H1 (cell line): ENCODE data around the gene ATP2A3. TPM values are rescaled to one million over a fixed set of nuclear protein-coding genes. Genes with fewer than 3 reads are reported as not detected.

Source experiments
- CTCF ChIA-PET: fragments of 300-600 bp; sonication (Branson Sonifier 250); formaldehyde crosslinking; loops from one replicate; lab custom pipeline; 2021; ENCODE audit not compliant: partially characterized antibody; lab: Charles Lee
- POLR2A ChIA-PET: fragments of 300-600 bp; sonication (Branson Sonifier 250); formaldehyde crosslinking; loops from one replicate; lab custom pipeline; 2021; ENCODE audit warnings: inconsistent platforms; ENCODE audit not compliant: partially characterized antibody; lab: Charles Lee
- DNase-seq, 2 experiments: peaks; one replicate each; pipeline versions ENCODE4 v3.0.0 to v3.0.0-alpha.2; 2010 to 2022; ENCODE audit warnings: low spot score in 2 of 2, low read depth in 1 of 2, mixed read lengths in 1 of 2
- FAIRE-seq: peaks from 2 replicates; lab custom pipeline; 2011; peaks lifted over from hg19 to GRCh38; lab: Jason Lieb, UNC
- H2AFZ ChIP-seq: 2 replicates; pipeline ENCODE4 v1.8.1; 2012; ENCODE audit warnings: low read length, inconsistent platforms
- H2AK5ac ChIP-seq: 2 replicates; pipeline ENCODE4 v1.6.1; 2013; ENCODE audit warnings: low read depth, low read length
- H2BK120ac ChIP-seq: replicated peaks from 2 replicates; pipeline ENCODE3; 2013; ENCODE audit warnings: low read depth, low read length, inconsistent platforms
- H2BK12ac ChIP-seq: 2 replicates; pipeline ENCODE4 v1.6.1; 2013; ENCODE audit warnings: low read depth, low read length
- H2BK15ac ChIP-seq: 2 replicates; pipeline ENCODE4 v1.6.1; 2013; ENCODE audit warnings: low read length
- H2BK20ac ChIP-seq: 2 replicates; pipeline ENCODE4 v1.6.1; 2013; ENCODE audit warnings: low read length
- H2BK5ac ChIP-seq: 2 replicates; pipeline ENCODE4 v1.6.1; 2013; ENCODE audit warnings: low read depth, low read length
- H3K14ac ChIP-seq: 2 replicates; pipeline ENCODE4 v1.6.1; 2013; ENCODE audit warnings: inconsistent platforms; ENCODE audit not compliant: insufficient read length
- H3K18ac ChIP-seq: 2 replicates; pipeline ENCODE4 v1.6.1; 2013; ENCODE audit warnings: low read length; ENCODE audit errors: extremely low read depth
- H3K23ac ChIP-seq: 2 replicates; pipeline ENCODE4 v1.6.1; 2013; ENCODE audit warnings: inconsistent platforms; ENCODE audit not compliant: insufficient read length
- H3K23me2 ChIP-seq: 2 replicates; pipeline ENCODE4 v1.6.1; 2013; ENCODE audit warnings: low read depth, low read length
- H3K27ac ChIP-seq: 2 replicates; pipeline ENCODE4 v1.6.1; 2011; ENCODE audit warnings: low read depth, low read length, inconsistent platforms
- H3K27me3 ChIP-seq, 4 experiments: replicated peaks in 1 of 4; 1 replicate in 1 of 4; 2 replicates in 3 of 4; pipeline versions ENCODE4 v1.6.1 to v1.8.1; 2011 to 2013; ENCODE audit warnings: low read length in 3 of 4, mild to moderate bottlenecking in 3 of 4, inconsistent platforms in 2 of 4, mixed read lengths in 2 of 4, moderate library complexity in 1 of 4; ENCODE audit not compliant: control insufficient read depth in 3 of 4, insufficient read depth in 3 of 4; ENCODE audit errors: extremely low read depth in 1 of 4
- H3K36me3 ChIP-seq, 4 experiments: 2 replicates each; pipeline versions ENCODE4 v1.6.1 to v1.8.1; 2011 to 2013; ENCODE audit warnings: mild to moderate bottlenecking in 4 of 4, low read length in 3 of 4, moderate library complexity in 2 of 4, control low read depth in 1 of 4, inconsistent platforms in 1 of 4; ENCODE audit not compliant: insufficient read depth in 4 of 4, control insufficient read depth in 2 of 4
- H3K4ac ChIP-seq: replicated peaks from 2 replicates; pipeline ENCODE3; 2013; ENCODE audit warnings: low read length, low read depth, mixed read lengths, inconsistent platforms; ENCODE audit not compliant: insufficient read length
- H3K4me1 ChIP-seq, 4 experiments: replicated peaks in 1 of 4; 1 replicate in 1 of 4; 2 replicates in 3 of 4; pipeline versions ENCODE4 v1.6.1 to v1.8.1; 2011 to 2013; ENCODE audit warnings: low read length in 3 of 4, inconsistent platforms in 2 of 4, mixed read lengths in 1 of 4; ENCODE audit not compliant: insufficient read depth in 4 of 4, control insufficient read depth in 3 of 4
- H3K4me2 ChIP-seq, 2 experiments: 2 replicates each; pipeline versions ENCODE4 v1.6.1 to v1.8.1; 2011 to 2013; ENCODE audit warnings: low read depth in 2 of 2, low read length in 2 of 2, control low read depth in 1 of 2, inconsistent platforms in 1 of 2, mild to moderate bottlenecking in 1 of 2; ENCODE audit not compliant: insufficient read depth in 1 of 2
- H3K4me3 ChIP-seq, 4 experiments: fragments of 200-600, 300-600 bp in 1 of 4; sonication (generic), shearing (Covaris generic), sonication (Bioruptor Twin) in 1 of 4; 2 replicates each; pipeline versions ENCODE4 v1.5.1 to v1.8.1; 2011 to 2016; ENCODE audit warnings: low read length in 4 of 4, low read depth in 3 of 4, control low read depth in 2 of 4, inconsistent platforms in 2 of 4, mild to moderate bottlenecking in 2 of 4, mixed read lengths in 1 of 4, moderate library complexity in 1 of 4; ENCODE audit not compliant: insufficient read depth in 2 of 4; ENCODE audit errors: extremely low read depth in 1 of 4
- H3K56ac ChIP-seq: replicated peaks from 2 replicates; pipeline ENCODE3; 2013; ENCODE audit warnings: low read depth, mild to moderate bottlenecking, mixed read lengths, low read length, inconsistent platforms; ENCODE audit not compliant: insufficient read length
- H3K79me1 ChIP-seq: 2 replicates; pipeline ENCODE4 v1.6.1; 2013; ENCODE audit warnings: low read depth, low read length, control low read depth
- H3K79me2 ChIP-seq, 2 experiments: 2 replicates each; pipeline versions ENCODE4 v1.6.1 to v1.8.1; 2012 to 2013; ENCODE audit warnings: low read length in 2 of 2, mild to moderate bottlenecking in 2 of 2, inconsistent platforms in 1 of 2; ENCODE audit not compliant: insufficient read depth in 2 of 2, control insufficient read depth in 1 of 2
- H3K9ac ChIP-seq, 4 experiments: replicated peaks in 1 of 4; 1 replicate in 1 of 4; 2 replicates in 3 of 4; pipeline versions ENCODE4 v1.6.1 to v1.8.1; 2011 to 2013; ENCODE audit warnings: low read depth in 3 of 4, low read length in 3 of 4, control low read depth in 2 of 4, mild to moderate bottlenecking in 2 of 4, moderate library complexity in 2 of 4, inconsistent platforms in 1 of 4; ENCODE audit errors: extremely low read depth in 1 of 4
- H3K9me3 ChIP-seq, 2 experiments: 2 replicates each; pipeline versions ENCODE4 v1.6.1 to v1.8.1; 2012 to 2013; ENCODE audit warnings: mild to moderate bottlenecking in 2 of 2, moderate library complexity in 2 of 2, control low read depth in 1 of 2, inconsistent platforms in 1 of 2, low read depth in 1 of 2, low read length in 1 of 2, mixed read lengths in 1 of 2; ENCODE audit not compliant: insufficient read depth in 2 of 2
- H4K20me1 ChIP-seq, 2 experiments: replicated peaks in 1 of 2; 2 replicates each; pipeline versions ENCODE3 to v1.8.1; 2011 to 2013; ENCODE audit warnings: inconsistent platforms in 2 of 2, low read length in 2 of 2, mild to moderate bottlenecking in 1 of 2; ENCODE audit not compliant: insufficient read depth in 2 of 2, control insufficient read depth in 1 of 2
- H4K5ac ChIP-seq: 2 replicates; pipeline ENCODE4 v1.6.1; 2013; ENCODE audit warnings: low read length, low read depth, mixed read lengths, inconsistent platforms; ENCODE audit not compliant: insufficient read length
- H4K8ac ChIP-seq: 2 replicates; pipeline ENCODE4 v1.8.0; 2013; ENCODE audit warnings: mild to moderate bottlenecking, moderate library complexity, low read length, inconsistent platforms; ENCODE audit not compliant: insufficient read depth; ENCODE audit errors: extremely low read depth
- H4K91ac ChIP-seq: replicated peaks from 2 replicates; pipeline ENCODE3; 2013; ENCODE audit warnings: low read length, mixed read lengths, inconsistent platforms; ENCODE audit not compliant: insufficient read length
- BRCA1 ChIP-seq: IDR thresholded peaks from 2 replicates; pipeline ENCODE4 v1.6.1; 2012; ENCODE audit warnings: low read depth, low read length, improper control_type of control experiment
- CEBPB ChIP-seq: IDR thresholded peaks from 2 replicates; pipeline ENCODE4 v1.6.1; 2012; ENCODE audit warnings: low read depth, low read length
- CTBP2 ChIP-seq: IDR thresholded peaks from 2 replicates; pipeline ENCODE4 v1.7.0; 2011; ENCODE audit warnings: borderline replicate concordance, mild to moderate bottlenecking, moderate library complexity, mixed read lengths, low read length; ENCODE audit not compliant: insufficient read depth, insufficient read length
- EGR1 ChIP-seq: IDR thresholded peaks from 2 replicates; pipeline ENCODE4 v1.6.1; 2011; ENCODE audit warnings: low read depth, low read length, borderline replicate concordance
- EZH2 ChIP-seq: fragments of 200-600 bp; sonication (generic); IDR thresholded peaks from 2 replicates; pipeline ENCODE4 v1.7.1; 2012; ENCODE audit warnings: low read depth, mild to moderate bottlenecking, moderate library complexity, low read length, inconsistent platforms; ENCODE audit not compliant: severe bottlenecking
- GABPA ChIP-seq: IDR thresholded peaks from 2 replicates; pipeline ENCODE4 v1.6.1; 2011; ENCODE audit warnings: mild to moderate bottlenecking, low read length, moderate library complexity, borderline replicate concordance; ENCODE audit not compliant: insufficient read depth
- GTF2F1 ChIP-seq: IDR thresholded peaks from 2 replicates; pipeline ENCODE4 v1.6.1; 2012; ENCODE audit warnings: low read depth, low read length, improper control_type of control experiment, borderline replicate concordance
- KDM1A ChIP-seq: fragments of 200-600, 300-600 bp; sonication (generic); IDR thresholded peaks from 2 replicates; pipeline ENCODE4 v1.7.1; 2016; ENCODE audit warnings: mild to moderate bottlenecking, low read length, borderline replicate concordance
- KDM5A ChIP-seq: fragments of 200-600 bp; IDR thresholded peaks from 2 replicates; pipeline ENCODE4 v1.7.1; 2012; ENCODE audit warnings: mild to moderate bottlenecking, low read length, inconsistent platforms, mixed read lengths
- MAX ChIP-seq: IDR thresholded peaks from 2 replicates; pipeline ENCODE4 v1.6.1; 2012; ENCODE audit warnings: inconsistent platforms
- RNF2 ChIP-seq: fragments of 200-900, 300-1000 bp; sonication (generic); IDR thresholded peaks from 2 replicates; pipeline ENCODE4 v1.7.1; 2016; ENCODE audit warnings: borderline replicate concordance, low read depth, mild to moderate bottlenecking, antibody characterized with exemption, low read length; ENCODE audit not compliant: poor library complexity, severe bottlenecking; ENCODE audit errors: missing control alignments
- SRF ChIP-seq: IDR thresholded peaks from 2 replicates; pipeline ENCODE4 v1.6.1; 2011; ENCODE audit warnings: mild to moderate bottlenecking, low read depth, low read length, moderate library complexity
- TAF7 ChIP-seq: optimal IDR thresholded peaks from 2 replicates; pipeline ENCODE3; 2011; ENCODE audit warnings: low read depth, mild to moderate bottlenecking, inconsistent platforms, low read length, moderate library complexity, borderline replicate concordance
- WGBS, 2 experiments: shearing (Covaris generic) in 1 of 2; methylation state at CpG; one replicate each; pipeline versions ENCODE4 v1.1.6 to v1.1.7; 2013 to 2015; ENCODE audit warnings: low lambda C conversion rate in 2 of 2, mixed read lengths in 2 of 2, inconsistent platforms in 1 of 2, low coverage in 1 of 2, missing lambda C conversion rate in 1 of 2; ENCODE audit not compliant: insufficient replicate concordance in 2 of 2, insufficient coverage in 1 of 2, insufficient read length in 1 of 2; ENCODE audit errors: extremely low coverage in 1 of 2, missing lambda C conversion rate in 1 of 2; 5-methylcytosine and 5-hydroxymethylcytosine counted together
- polyA plus RNA-seq, 7 experiments: library from polyadenylated mRNA; depleted of rRNA in 3 of 7; stranded (reverse) in 5 of 7; unstranded in 2 of 7; fragments of >200 nt in 5 of 7; fragments of 200-250 nt in 2 of 7; gene quantifications; 1 replicate in 5 of 7; 2 replicates in 1 of 7; 4 replicates in 1 of 7; pipeline versions ENCODE4 v1.2.1 to v1.2.3, GENCODE V29; 2011 to 2013; ENCODE audit warnings: missing spikeins in 2 of 7, mixed read lengths in 2 of 7
- total RNA-seq: library from RNA; stranded (reverse); fragmentation: NEBNext Ultra II Directional; extraction: Animal tissue kit (Norgen Biotek cat#: 25700); gene quantifications from 2 replicates; pipeline ENCODE4 v1.2.1, GENCODE V29; 2021

The ATP2A3 gene
- total and polyA plus RNA-seq, 2 of the 8 experiments (the other 6 are each of a cell fraction or from before 2014, with no cell fraction given), result 18.4 to 32.5 TPM

GRCh38 chr17:3968015-3968414, 3.8 kb upstream of the ATP2A3 start:
- H3K79me2 ChIP-seq, result no peaks in the 10 kb centered on the region
- H2BK5ac ChIP-seq, result no peak overlapping the region
- peaks cover 0 to 3% of the 10 kb centered on the region in 2 experiments for H4K20me1 ChIP-seq
- H2BK15ac ChIP-seq, result no peak overlapping the region
- no peak overlapping the region for H2BK20ac ChIP-seq
- H2BK12ac ChIP-seq, result no peak overlapping the region
- H2AK5ac ChIP-seq, result no peak overlapping the region
- no peak overlapping the region for H3K27ac ChIP-seq
- DNase-seq, result no peak
- H3K18ac ChIP-seq, result no peak overlapping the region
- 98% methylated on average over 3 of the region's 3 CpGs; no CpG with 5 or more reads in 1 of the 2 experiments for WGBS, 2 experiments
- peaks cover 3 to 21% (median 10%) of the 10 kb centered on the region in 4 experiments for H3K4me1 ChIP-seq
- no peak overlapping the region for H2AFZ ChIP-seq
- no peak for FAIRE-seq
- H3K27me3 ChIP-seq, result peaks cover 2 to 19% (median 12%) of the 10 kb centered on the region in 4 experiments; a peak in 6 of 7 replicates
- no peaks in the 10 kb centered on the region for H3K36me3 ChIP-seq
- H4K91ac ChIP-seq, result no peak overlapping the region
- no peak overlapping the region for H3K9ac ChIP-seq
- no peaks in the 10 kb centered on the region for H3K79me1 ChIP-seq
- no peak overlapping the region for H3K14ac ChIP-seq
- ChIA-PET POLR2A (interaction anchor here (0.5 kb wide), 1 partner anchor 13 kb away, joined by 4 read pairs; no protein-coding TSS in a partner anchor), CTCF (interaction anchor here (1.0 to 1.2 kb wide), 3 partner anchors 13 to 41 kb away, joined by 3 to 4 read pairs (median 3); no protein-coding TSS in a partner anchor)
- no peak overlapping the region for H3K56ac ChIP-seq
- no peak overlapping the region for H3K4ac ChIP-seq
- H4K8ac ChIP-seq, result no peak overlapping the region
- no peaks in the 10 kb centered on the region for H3K9me3 ChIP-seq
- H2BK120ac ChIP-seq, result no peak overlapping the region
- H4K5ac ChIP-seq, result no peak overlapping the region
- no peak overlapping the region for H3K4me2 ChIP-seq
- no peak overlapping the region for H3K23ac ChIP-seq
- no peak overlapping the region for H3K4me3 ChIP-seq
- H3K23me2 ChIP-seq, result peaks cover 6% of the 10 kb centered on the region; the same call in 1 of the 2 replicates
- TF ChIP-seq KDM1A (no peak), KDM5A (no peak), TAF7 (no peak), CTBP2 (no peak), MAX (no peak), GTF2F1 (no peak), SRF (no peak), EZH2 (no peak), EGR1 (no peak), RNF2 (no peak), GABPA (no peak), BRCA1 (no peak), CEBPB (no peak)
